SU-DHL-6 (cell line): Measurements from ENCODE around the gene PHGDH.

Source experiments
- H2AFZ ChIP-seq: fragments of 200-600 bp; sonication (generic); 2 replicates; pipeline ENCODE4 v1.6.1; 2014; ENCODE audit warnings: low read depth, mild to moderate bottlenecking, moderate library complexity, mixed read lengths, antibody characterized with exemption, low read length; ENCODE audit not compliant: severe bottlenecking
- H3F3A ChIP-seq: fragments of 200-600 bp; shearing (Covaris generic); 2 replicates; pipeline ENCODE4 v1.6.0; 2016; ENCODE audit warnings: antibody characterized with exemption, mild to moderate bottlenecking; ENCODE audit not compliant: insufficient read depth
- H3K27ac ChIP-seq: fragments of 200-600 bp; sonication (generic); 2 replicates; pipeline ENCODE4 v1.5.1; 2016; ENCODE audit warnings: low read depth, mild to moderate bottlenecking, low read length, moderate library complexity, mixed read lengths
- H3K27me3 ChIP-seq: fragments of 200-600 bp; sonication (generic), shearing (Covaris generic); 2 replicates; pipeline ENCODE4 v1.6.0; 2014; ENCODE audit warnings: mild to moderate bottlenecking, low read length
- H3K36me3 ChIP-seq: fragments of 200-600 bp; sonication (generic); 2 replicates; pipeline ENCODE4 v1.6.1; 2014; ENCODE audit warnings: mild to moderate bottlenecking, low read length, mixed read lengths
- H3K4me2 ChIP-seq: fragments of 300-600, 200-600 bp; shearing (Covaris generic), sonication (generic); 2 replicates; pipeline ENCODE4 v1.6.0; 2014; ENCODE audit warnings: low read length, low read depth, mild to moderate bottlenecking; ENCODE audit not compliant: poor library complexity, severe bottlenecking
- H3K4me3 ChIP-seq: fragments of 200-600 bp; sonication (generic); 2 replicates; pipeline ENCODE4 v1.5.1; 2014; ENCODE audit warnings: antibody characterized with exemption, low read length, mild to moderate bottlenecking, mixed read lengths; ENCODE audit not compliant: insufficient read depth, poor library complexity, severe bottlenecking
- H3K79me2 ChIP-seq: fragments of 200-600 bp; sonication (generic); 2 replicates; pipeline ENCODE4 v1.6.1; 2014; ENCODE audit warnings: mild to moderate bottlenecking, low read length, moderate library complexity; ENCODE audit not compliant: insufficient read depth
- H3K9ac ChIP-seq: fragments of 200-600 bp; sonication (generic); 2 replicates; pipeline ENCODE4 v1.7.0; 2014; ENCODE audit warnings: mild to moderate bottlenecking, low read length
- H3K9me2 ChIP-seq: fragments of 200-600 bp; sonication (generic); replicated peaks from 2 replicates; pipeline ENCODE4 v1.6.1; 2014; ENCODE audit warnings: low read length; ENCODE audit not compliant: insufficient read depth
- H3K9me3 ChIP-seq: fragments of 200-600 bp; sonication (generic); 2 replicates; pipeline ENCODE4 v1.6.1; 2014; ENCODE audit warnings: low read length, mixed read lengths; ENCODE audit not compliant: insufficient read depth
- H4K20me1 ChIP-seq: fragments of 200-600 bp; sonication (generic); 2 replicates; pipeline ENCODE4 v1.6.1; 2014; ENCODE audit warnings: low read depth, mild to moderate bottlenecking, antibody characterized with exemption, low read length, moderate library complexity, mixed read lengths
- CTCF ChIP-seq: fragments of 200-600 bp; sonication (generic); IDR thresholded peaks from one replicate; pipeline ENCODE4 v1.5.1; 2017; ENCODE audit warnings: antibody characterized with exemption, mild to moderate bottlenecking, low read length, moderate library complexity; ENCODE audit not compliant: insufficient read depth, poor library complexity, severe bottlenecking
- EZH2phosphoT487 ChIP-seq: fragments of 200-600 bp; sonication (generic), shearing (Covaris generic); conservative IDR thresholded peaks from 2 replicates; pipeline ENCODE4 v1.6.1; 2018; ENCODE audit warnings: mild to moderate bottlenecking, antibody characterized with exemption, low read length, moderate library complexity, mixed read lengths

The PHGDH gene

DNA sequence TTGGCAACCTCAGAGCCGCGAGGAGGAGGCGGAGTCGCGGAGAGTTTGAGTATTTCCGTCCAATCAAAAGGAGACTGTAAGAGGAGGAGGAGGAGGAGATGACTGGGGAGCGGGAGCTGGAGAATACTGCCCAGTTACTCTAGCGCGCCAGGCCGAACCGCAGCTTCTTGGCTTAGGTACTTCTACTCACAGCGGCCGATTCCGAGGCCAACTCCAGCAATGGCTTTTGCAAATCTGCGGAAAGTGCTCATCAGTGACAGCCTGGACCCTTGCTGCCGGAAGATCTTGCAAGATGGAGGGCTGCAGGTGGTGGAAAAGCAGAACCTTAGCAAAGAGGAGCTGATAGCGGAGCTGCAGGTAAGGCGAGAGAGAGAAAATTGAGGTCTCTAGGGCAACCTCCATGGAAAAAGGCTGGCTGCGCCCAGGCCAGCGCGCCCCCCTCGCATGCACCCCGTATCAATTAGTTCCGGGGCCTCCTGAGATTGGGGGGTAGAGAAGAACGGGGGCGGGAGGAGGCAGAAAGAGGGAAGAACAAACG is at the start of gene PHGDH:
TSS of gene PHGDH (plus strand) at position 131 of the 538 bp plus-strand sequence. CDS start at position 220, 89 bp downstream.
- Histone ChIP-seq H3K27ac (peak within 1 kb of the TSS; percentile 76), H3K9ac (peak within 1 kb of the TSS; percentile 99)

DNA sequence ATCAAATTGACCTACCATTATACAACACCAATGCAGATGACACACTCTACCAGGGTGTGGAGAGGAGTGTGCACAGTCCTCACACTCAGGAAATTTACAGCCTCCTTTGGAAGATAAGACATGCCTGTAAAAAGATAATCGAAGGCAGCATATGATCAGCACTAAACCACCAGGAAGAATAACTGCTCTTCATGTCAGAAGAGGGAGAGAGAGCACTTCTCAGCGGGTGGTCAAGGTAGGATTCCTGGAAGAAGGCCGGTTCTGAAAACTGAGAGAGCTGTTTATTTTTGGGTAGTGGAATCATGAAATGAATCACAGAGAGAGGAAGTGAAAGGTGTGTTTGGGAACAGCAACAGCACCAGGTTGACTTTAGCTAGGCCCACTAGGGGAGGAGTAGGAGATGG is 49.7 kb upstream of the PHGDH start:
- no peaks in the 10 kb centered on the region for H3K27me3 ChIP-seq
- H3K79me2 ChIP-seq: no peaks in the 10 kb centered on the region
- no peak overlapping the region for H2AFZ ChIP-seq
- no peak overlapping the region for H3K4me3 ChIP-seq
- H3K9ac ChIP-seq: no peak overlapping the region
- no peaks in the 10 kb centered on the region for H4K20me1 ChIP-seq
- H3F3A ChIP-seq: no peaks in the 10 kb centered on the region
- TF ChIP-seq CTCF: no peak
- TF ChIP-seq EZH2phosphoT487: no peak
- H3K4me2 ChIP-seq: no peak overlapping the region
- no peaks in the 10 kb centered on the region for H3K9me2 ChIP-seq
- no peaks in the 10 kb centered on the region for H3K36me3 ChIP-seq
- no peaks in the 10 kb centered on the region for H3K9me3 ChIP-seq
- no peak overlapping the region for H3K27ac ChIP-seq

More for the DNA sequence above, at the start of gene PHGDH:
- Histone ChIP-seq H3K9me2 (no peaks in the 10 kb centered on the region), H2AFZ (peak within 1 kb of the TSS; percentile 83), H3K4me2 (peak within 1 kb of the TSS; percentile 89), H3K4me3 (peak within 1 kb of the TSS; percentile 97), H3F3A (no peaks in the 10 kb centered on the region), H3K79me2 (peaks cover 50% of the 10 kb centered on the region), H3K27me3 (no peaks in the 10 kb centered on the region), H4K20me1 (peaks cover 6% of the 10 kb centered on the region; the same call in 1 of the 2 replicates), H3K36me3 (no peaks in the 10 kb centered on the region), H3K9me3 (no peaks in the 10 kb centered on the region)
- no peak for TF ChIP-seq CTCF
- no peak for TF ChIP-seq EZH2phosphoT487

- Histone ChIP-seq H3F3A (no peaks in the 10 kb centered on the region), H3K9me2 (no peaks in the 10 kb centered on the region), H3K36me3 (no peaks in the 10 kb centered on the region), H3K27me3 (no peaks in the 10 kb centered on the region), H3K79me2 (no peaks in the 10 kb centered on the region), H4K20me1 (no peaks in the 10 kb centered on the region), H3K9me3 (no peaks in the 10 kb centered on the region), H3K4me2 (no peak overlapping the region), H3K4me3 (no peak overlapping the region), H2AFZ (no peak overlapping the region), H3K27ac (no peak overlapping the region), H3K9ac (no peak overlapping the region)
- no peak for TF ChIP-seq EZH2phosphoT487
- TF ChIP-seq CTCF: no peak
Observed at GRCh38 chr1:119664067-119664466, 47.7 kb upstream of the PHGDH start.
